Midbrain (tissue), 1 donor: ENCODE measurements around the gene ACOT11.
"Not testable (repeated sequence)": the region's sequence is repeated elsewhere in the genome, so short reads cannot be mapped to it uniquely, and the experiment has no call there.

ENCODE experiments used
- DNase-seq: peaks from one replicate; lab custom pipeline; 2025; lab: John Stamatoyannopoulos, UW

The ACOT11 gene

GRCh38 chr1:54608566-54609230 is 60.7 kb downstream of the ACOT11 start:
- no peak for DNase-seq

GRCh38 chr1:54609301-54609921 is 61.4 kb downstream of the ACOT11 start:
- peak; percentile 33 for DNase-seq

- DNase-seq = no peak
These were observed 62.0 kb downstream of the ACOT11 start for GRCh38 chr1:54610048-54610447.

GRCh38 chr1:54610601-54611580 is 62.9 kb downstream of the ACOT11 start:
- no peak for DNase-seq

GRCh38 chr1:54611621-54612020 is 63.6 kb downstream of the ACOT11 start:
- no peak for DNase-seq

- no peak for DNase-seq
These were observed 66.0 kb downstream of the ACOT11 start for GRCh38 chr1:54614024-54614423.

- no peak for DNase-seq
These were observed 66.5 kb downstream of the ACOT11 start for GRCh38 chr1:54614563-54614962.

- DNase-seq = no peak
These were observed 67.7 kb downstream of the ACOT11 start for GRCh38 chr1:54615531-54616279.

- DNase-seq = no peak
These were observed 71.7 kb downstream of the ACOT11 start for GRCh38 chr1:54619749-54620148.

- DNase-seq = no peak
These were observed 75.4 kb downstream of the ACOT11 start, which contains the start of gene FAM151A for GRCh38 chr1:54623216-54624007. Gene FAM151A, minus strand, starts transcription at chr1:54623525. Its CDS starts 130 bp downstream, at chr1:54623395.

GRCh38 chr1:54624466-54625464 is 76.7 kb downstream of the ACOT11 start:
- no peak for DNase-seq

GRCh38 chr1:54627196-54627595 is 79.2 kb downstream of the ACOT11 start:
- DNase-seq = peak; percentile 7

- not testable (repeated sequence) for DNase-seq
These were observed 87.8 kb downstream of the ACOT11 start for GRCh38 chr1:54635804-54636203.

GRCh38 chr1:54636461-54637446 is 88.7 kb downstream of the ACOT11 start:
- DNase-seq = not testable (repeated sequence)

- no peak for DNase-seq
These were observed 92.3 kb downstream of the ACOT11 start for GRCh38 chr1:54640361-54640760.

GRCh38 chr1:54640863-54641836 is 93.1 kb downstream of the ACOT11 start, which contains the start of gene MROH7:
Gene MROH7, plus strand, starts transcription at chr1:54641786. Its CDS starts 11,141 bp downstream, at chr1:54652927.
- DNase-seq = no peak

GRCh38 chr1:54643736-54644135 is 95.7 kb downstream of the ACOT11 start:
- no peak for DNase-seq
